Mucosa of rectum (tissue), 2 donors: ENCODE data around the gene HRK.
"Not testable (repeated sequence)": the region's sequence is repeated elsewhere in the genome, so short reads cannot be mapped to it uniquely, and the experiment has no call there.

Experiments used
- H3K27ac ChIP-seq, 2 donors: one replicate each; pipeline ENCODE4 v1.7.0; 2013; ENCODE audit warnings: inconsistent platforms in 2 of 2, low read depth in 2 of 2, low read length in 2 of 2
- H3K27me3 ChIP-seq, 2 donors: one replicate each; pipeline ENCODE4 v1.7.0; 2013; ENCODE audit warnings: low read length in 2 of 2; ENCODE audit not compliant: control insufficient read depth in 2 of 2, insufficient read depth in 2 of 2
- H3K36me3 ChIP-seq, 2 donors: one replicate each; pipeline ENCODE4 v1.7.0; 2013; ENCODE audit warnings: low read length in 2 of 2; ENCODE audit not compliant: control insufficient read depth in 2 of 2, insufficient read depth in 2 of 2
- H3K4me1 ChIP-seq, 2 donors: one replicate each; pipeline ENCODE4 v1.7.0; 2013; ENCODE audit warnings: low read length in 2 of 2, mild to moderate bottlenecking in 1 of 2; ENCODE audit not compliant: control insufficient read depth in 2 of 2, insufficient read depth in 2 of 2
- H3K4me3 ChIP-seq, 2 donors: one replicate each; pipeline ENCODE4 v1.7.0; 2013; ENCODE audit warnings: low read length in 2 of 2
- H3K9ac ChIP-seq, 2 donors: one replicate each; pipeline ENCODE4 v1.7.0; 2013; ENCODE audit warnings: low read length in 2 of 2, low read depth in 1 of 2, mild to moderate bottlenecking in 1 of 2
- H3K9me3 ChIP-seq, 2 donors: one replicate each; pipeline ENCODE4 v1.7.0; 2013; ENCODE audit warnings: low read length in 2 of 2; ENCODE audit not compliant: control insufficient read depth in 2 of 2
- donor health status: healthy.
- donor health status: Normal muscosa, but diverticular disease.

The HRK gene

DNA sequence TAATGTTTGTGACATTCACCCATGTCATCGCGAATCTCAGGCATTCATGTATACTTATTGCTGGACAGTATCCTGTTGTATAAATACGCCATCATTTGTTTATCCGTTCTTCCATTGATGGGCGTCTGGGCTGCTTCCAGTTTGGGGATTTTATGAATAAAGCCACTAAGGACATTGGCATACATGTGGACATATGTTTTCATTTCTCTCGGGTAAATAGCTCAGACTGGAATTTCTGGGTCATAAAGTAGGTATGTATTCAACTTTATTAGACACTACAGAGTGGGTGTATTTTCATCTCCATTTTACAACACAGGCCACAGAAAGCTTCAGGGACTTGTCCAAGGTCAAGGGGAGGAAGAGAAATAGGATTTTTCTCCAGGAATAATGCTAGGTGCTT, 48.9 kb downstream of the HRK start:
- Histone ChIP-seq H3K4me1 (no peaks in the 10 kb centered on the region), H3K9ac (no peak overlapping the region), H3K36me3 (no peaks in the 10 kb centered on the region), H3K9me3 (no peaks in the 10 kb centered on the region), H3K27me3 (no peaks in the 10 kb centered on the region), H3K27ac (no peak overlapping the region), H3K4me3 (no peak overlapping the region)

DNA sequence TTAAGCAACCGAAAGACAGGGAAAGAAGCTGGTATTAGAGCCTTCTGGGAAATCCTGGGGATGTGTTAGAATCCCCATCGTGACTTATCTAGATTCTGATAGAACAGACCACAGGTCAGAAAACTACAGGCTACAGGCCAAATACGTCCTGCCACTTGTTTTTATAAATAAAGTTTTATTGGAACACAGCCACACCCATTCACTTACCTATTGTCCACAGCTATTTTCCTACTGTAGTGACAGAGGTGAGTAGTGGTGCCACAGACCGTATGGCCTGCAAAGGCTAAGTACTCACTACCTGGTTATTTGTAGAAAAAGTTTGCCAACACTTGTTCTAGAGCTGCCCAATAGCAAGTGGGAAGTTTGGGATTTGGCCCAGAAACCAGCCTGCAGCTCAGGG, 53.8 kb downstream of the HRK start:
- peaks cover 0 to 1% of the 10 kb centered on the region in 2 donors for H3K9me3 ChIP-seq
- H3K27me3 ChIP-seq = no peaks in the 10 kb centered on the region
- H3K9ac ChIP-seq = no peak overlapping the region
- no peaks in the 10 kb centered on the region for H3K4me1 ChIP-seq
- no peaks in the 10 kb centered on the region for H3K36me3 ChIP-seq
- H3K27ac ChIP-seq = no peak overlapping the region
- H3K4me3 ChIP-seq = no peak overlapping the region

DNA sequence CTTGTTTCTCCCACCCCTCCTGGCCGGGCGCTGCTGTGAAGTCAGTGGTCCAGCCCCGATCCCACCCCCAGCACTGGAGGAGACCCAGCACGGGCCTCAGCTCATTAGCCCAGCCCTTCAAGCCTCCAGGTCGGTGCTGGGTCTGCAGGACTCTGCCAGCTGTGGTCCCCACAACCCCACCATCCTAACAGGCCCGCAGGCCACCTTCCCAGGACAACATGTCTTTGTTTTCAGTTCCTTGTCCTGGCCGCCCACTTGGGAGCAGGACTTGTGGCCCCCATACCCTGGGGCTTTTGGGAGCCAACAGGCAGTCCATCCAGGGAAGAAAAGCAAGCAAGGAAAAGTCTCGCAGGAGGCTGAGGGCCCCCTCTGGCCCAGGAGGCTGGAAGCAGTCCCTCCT, 60.0 kb downstream of the HRK start:
- Histone ChIP-seq H3K9me3 (peaks cover 0 to 1% of the 10 kb centered on the region in 2 donors), H3K9ac (no peak overlapping the region), H3K4me3 (no peak overlapping the region), H3K27me3 (no peaks in the 10 kb centered on the region), H3K36me3 (no peaks in the 10 kb centered on the region), H3K27ac (no peak overlapping the region), H3K4me1 (peaks cover 8% of the 10 kb centered on the region in 2 donors)

DNA sequence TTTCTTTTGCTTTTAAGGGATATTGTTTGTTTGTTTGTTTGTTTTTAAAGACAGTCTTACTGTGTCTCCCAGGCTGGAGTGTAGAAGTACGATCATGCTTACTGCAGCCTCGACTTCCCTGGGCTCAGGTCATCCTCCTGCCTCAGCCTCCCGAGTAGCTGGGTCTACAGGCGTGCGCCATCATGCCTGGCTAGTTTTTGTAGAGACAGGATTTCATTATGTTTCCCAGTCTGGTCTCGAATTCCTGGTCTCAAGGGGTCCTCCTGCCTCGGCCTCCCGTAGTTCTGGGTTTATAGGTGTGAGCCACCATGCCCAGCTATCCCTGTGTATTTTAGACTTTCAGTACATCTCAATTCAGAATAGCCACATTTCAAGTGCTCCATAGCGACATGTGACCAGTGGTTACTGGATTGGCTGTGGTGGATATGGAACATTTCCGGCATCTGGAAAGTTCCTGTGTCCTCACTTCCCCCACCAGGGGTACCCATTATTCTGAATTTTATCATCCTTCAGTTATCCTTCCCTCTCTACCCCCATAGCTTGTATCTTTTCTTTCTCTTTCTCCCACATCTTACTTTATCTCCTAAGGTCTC, 61.1 kb downstream of the HRK start:
- peak overlapping the region in 1 of 2 donors; percentile 92 for H3K9ac ChIP-seq
- H3K4me3 ChIP-seq = no peak overlapping the region

DNA sequence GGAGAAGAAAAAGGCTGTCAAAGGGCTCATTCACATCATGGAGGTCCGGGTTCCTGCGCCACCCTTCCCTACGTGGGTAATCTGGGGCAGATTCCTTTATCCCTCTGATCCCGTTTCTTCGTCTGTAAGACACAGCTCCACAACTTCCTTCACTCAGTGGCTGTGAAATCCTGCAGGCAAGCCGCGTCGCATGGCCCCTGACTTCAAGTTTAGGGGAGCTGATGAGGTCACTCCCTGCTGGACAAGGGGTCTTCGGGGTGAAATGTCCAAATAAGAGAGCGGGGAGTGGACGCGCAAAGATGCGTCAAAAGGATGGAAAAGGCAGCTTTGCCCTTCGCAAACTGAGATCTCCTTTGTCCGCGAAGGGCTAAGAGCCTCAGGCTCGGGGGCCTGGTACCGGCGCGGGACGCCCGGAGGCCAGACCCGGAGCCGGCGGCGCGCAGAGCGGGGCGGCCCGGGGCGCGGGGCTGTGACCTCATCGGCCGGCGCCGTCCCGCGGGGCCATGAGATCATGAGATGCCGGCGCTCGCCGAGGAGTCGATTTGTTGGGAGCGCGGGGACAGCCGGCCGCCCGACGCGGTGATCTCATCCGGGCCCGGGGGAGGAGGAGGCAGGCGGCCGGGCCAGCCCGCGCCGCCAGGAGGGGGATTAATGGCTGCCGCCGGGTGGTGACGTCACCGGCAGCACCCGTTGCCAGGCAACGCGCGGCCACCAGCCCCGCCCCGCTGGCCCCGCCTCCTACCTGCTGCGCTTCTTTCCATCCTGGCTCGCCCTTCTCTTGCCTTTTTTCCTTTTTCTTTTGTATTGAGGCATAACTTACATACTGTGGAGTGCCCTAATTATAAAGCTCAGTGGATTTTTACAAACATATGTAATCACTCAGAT, 62.1 kb downstream of the HRK start:
- H3K9me3 ChIP-seq = no peaks in the 10 kb centered on the region
- H3K4me1 ChIP-seq = peaks cover 8% of the 10 kb centered on the region in 2 donors
- H3K9ac ChIP-seq = peak overlapping the region; percentile 92 to 99
- peak overlapping the region; percentile 91 to 98 for H3K4me3 ChIP-seq
- no peaks in the 10 kb centered on the region for H3K36me3 ChIP-seq
- H3K27ac ChIP-seq = peak overlapping the region; percentile 79 to 90
- no peaks in the 10 kb centered on the region for H3K27me3 ChIP-seq

More for the DNA sequence above, 61.1 kb downstream of the HRK start:
- H3K4me1 ChIP-seq = peaks cover 8% of the 10 kb centered on the region in 2 donors
- no peaks in the 10 kb centered on the region for H3K36me3 ChIP-seq
- no peaks in the 10 kb centered on the region for H3K27me3 ChIP-seq
- H3K9me3 ChIP-seq = no peaks in the 10 kb centered on the region
- H3K27ac ChIP-seq = no peak overlapping the region

DNA sequence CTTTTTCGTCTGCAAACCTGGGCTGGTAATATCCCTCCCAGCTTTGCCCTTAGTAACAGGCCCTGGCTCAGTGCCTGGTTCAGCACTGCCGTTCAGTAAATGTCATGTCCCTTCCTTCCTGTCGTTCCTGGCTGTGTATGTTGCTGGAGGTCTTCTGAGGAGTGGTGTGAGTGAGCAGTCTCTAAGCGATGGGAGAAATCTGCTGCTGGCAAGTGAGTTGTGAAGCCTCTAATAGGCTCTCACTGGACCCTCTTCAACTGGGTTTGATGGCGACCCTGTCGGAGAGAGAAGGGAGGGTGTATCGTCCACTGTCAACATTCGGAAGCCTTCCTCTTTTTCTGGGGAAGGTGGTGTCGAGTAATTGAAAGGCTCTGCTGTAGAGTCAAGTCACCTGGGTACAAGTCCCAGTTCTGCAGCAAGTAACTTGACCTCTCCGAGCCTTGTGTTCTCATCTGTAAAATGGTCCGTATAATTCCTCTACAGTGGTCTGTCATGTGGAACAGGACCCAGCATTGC, 62.8 kb downstream of the HRK start:
- Histone ChIP-seq H3K27me3 (no peaks in the 10 kb centered on the region), H3K4me3 (peak overlapping the region; percentile 91 to 98), H3K4me1 (peaks cover 8% of the 10 kb centered on the region in 2 donors), H3K9ac (peak overlapping the region; percentile 92 to 99), H3K36me3 (no peaks in the 10 kb centered on the region), H3K9me3 (no peaks in the 10 kb centered on the region), H3K27ac (peak overlapping the region in 1 of 2 donors; percentile 90)

DNA sequence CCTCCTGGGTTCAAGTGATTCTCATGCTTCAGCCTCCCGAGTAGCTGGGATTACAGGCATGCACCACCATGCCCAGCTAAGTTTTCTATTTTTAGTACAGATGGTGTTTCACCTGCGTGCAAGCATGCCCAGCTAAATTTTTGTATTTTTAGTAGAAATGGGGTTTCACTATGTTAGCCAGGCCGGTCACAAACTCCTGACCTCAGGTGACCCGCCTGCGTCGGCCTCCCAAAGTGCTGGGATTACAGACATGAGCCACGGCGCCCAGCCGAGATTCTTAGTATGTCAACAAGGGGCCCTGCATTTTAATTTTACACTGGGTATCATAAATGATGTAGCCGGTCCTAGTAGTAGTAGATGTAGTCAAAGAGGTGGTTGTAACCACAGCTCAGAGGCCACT, 66.5 kb downstream of the HRK start:
- H3K9me3 ChIP-seq, H3K27me3 ChIP-seq, H3K9ac ChIP-seq, H3K4me1 ChIP-seq, H3K27ac ChIP-seq, H3K36me3 ChIP-seq, H3K4me3 ChIP-seq: not testable (repeated sequence)

GRCh38 chr12:116813271-116814041, 67.8 kb downstream of the HRK start:
- Histone ChIP-seq H3K9me3 (no peaks in the 10 kb centered on the region), H3K36me3 (no peaks in the 10 kb centered on the region), H3K27ac (no peak overlapping the region), H3K27me3 (no peaks in the 10 kb centered on the region), H3K9ac (no peak overlapping the region), H3K4me1 (peaks cover 1 to 3% of the 10 kb centered on the region in 2 donors), H3K4me3 (no peak overlapping the region)

DNA sequence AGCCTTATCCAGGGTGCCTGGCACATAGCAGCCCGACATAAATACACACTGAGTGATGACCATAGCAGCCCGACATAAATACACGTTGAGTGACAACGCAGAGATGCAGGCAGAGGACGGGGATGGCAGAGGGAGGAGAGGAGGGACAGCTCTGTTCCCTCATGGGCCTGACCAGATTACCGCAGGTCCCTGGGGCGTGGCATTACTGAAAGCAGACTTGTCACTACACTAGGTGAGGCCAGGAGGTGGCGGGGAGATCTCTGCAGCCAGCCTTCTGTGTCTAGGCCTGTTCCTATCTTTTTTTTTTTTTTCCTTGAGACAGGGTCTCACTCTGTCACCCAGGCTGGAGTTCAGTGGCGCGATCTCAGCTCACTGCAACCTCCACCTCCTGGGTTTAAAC, 69.0 kb downstream of the HRK start:
- no peaks in the 10 kb centered on the region for H3K9me3 ChIP-seq
- H3K27ac ChIP-seq = no peak overlapping the region
- H3K4me3 ChIP-seq = no peak overlapping the region
- no peaks in the 10 kb centered on the region for H3K36me3 ChIP-seq
- H3K27me3 ChIP-seq = no peaks in the 10 kb centered on the region
- H3K9ac ChIP-seq = no peak overlapping the region
- H3K4me1 ChIP-seq = no peaks in the 10 kb centered on the region
